K562 (cell line): ENCODE measurements around the gene GNAQ. TPM values are rescaled to one million over a fixed set of nuclear protein-coding genes. Genes with fewer than 3 reads are reported as not detected.

ENCODE experiments used
- ADNP ChIP-seq: fragments of 200-800 bp; sonication (Bioruptor generic); IDR thresholded peaks from 2 replicates; pipeline ENCODE4 v1.6.1; 2016; ENCODE audit warnings: missing genetic modification characterization, missing compliant biosample characterization
- BDP1 ChIP-seq: IDR thresholded peaks from 3 replicates; pipeline ENCODE4 v1.6.1; 2011; ENCODE audit not compliant: insufficient read length, insufficient read depth
- E2F5 ChIP-seq: sonication (generic); formaldehyde crosslinking; IDR thresholded peaks from 2 replicates; pipeline ENCODE4 v1.8.0; 2022; ENCODE audit warnings: mild to moderate bottlenecking, missing genetic modification reagents
- GATAD2B ChIP-seq: fragments of 450-650 bp; IDR thresholded peaks from 2 replicates; pipeline ENCODE4 v1.6.1; 2017; ENCODE audit warnings: mild to moderate bottlenecking, borderline replicate concordance
- KDM1A ChIP-seq, 2 experiments: fragments of 450-650 bp; IDR thresholded peaks; 2 replicates each; pipeline ENCODE4 v1.6.1; 2016; ENCODE audit warnings: mild to moderate bottlenecking in 2 of 2
- RB1 ChIP-seq: fragments of 450-650 bp; IDR thresholded peaks from 2 replicates; pipeline ENCODE4 v1.6.1; 2017; ENCODE audit warnings: low read depth, mild to moderate bottlenecking
- SMARCC2 ChIP-seq: fragments of 450-650 bp; IDR thresholded peaks from 2 replicates; pipeline ENCODE4 v1.6.1; 2017; ENCODE audit warnings: antibody characterized with exemption, moderate library complexity, mild to moderate bottlenecking, low read depth
- SOX6 ChIP-seq: fragments of 450-650 bp; IDR thresholded peaks from 2 replicates; pipeline ENCODE4 v1.6.1; 2014; ENCODE audit warnings: mild to moderate bottlenecking
- SPI1 ChIP-seq: IDR thresholded peaks from 2 replicates; pipeline ENCODE4 v1.6.1; 2011; ENCODE audit warnings: low read depth, low read length, control low read depth, borderline replicate concordance
- TEAD4 ChIP-seq, 2 experiments: sonication (generic) in 1 of 2; formaldehyde crosslinking in 1 of 2; IDR thresholded peaks; 2 replicates each; pipeline versions ENCODE4 v1.6.1 to v1.8.0; 2012 to 2022; ENCODE audit warnings: borderline replicate concordance in 1 of 2, inconsistent platforms in 1 of 2, low read length in 1 of 2, mild to moderate bottlenecking in 1 of 2, missing genetic modification reagents in 1 of 2
- TOE1 ChIP-seq, 2 experiments: fragments of 450-650 bp in 1 of 2; sonication (generic) in 1 of 2; formaldehyde crosslinking in 1 of 2; IDR thresholded peaks; 2 replicates each; pipeline versions ENCODE4 v1.7.1 to v1.8.0; 2016 to 2022; ENCODE audit warnings: borderline replicate concordance in 2 of 2, mild to moderate bottlenecking in 2 of 2, antibody characterized with exemption in 1 of 2, inconsistent platforms in 1 of 2, low read depth in 1 of 2, missing genetic modification reagents in 1 of 2, moderate library complexity in 1 of 2
- ZNF239 ChIP-seq: fragments of 250-450 bp; sonication (Bioruptor Pico); IDR thresholded peaks from 2 replicates; pipeline ENCODE4 v1.4.0; 2020; ENCODE audit warnings: mild to moderate bottlenecking
- polyA plus RNA-seq, 8 experiments: library from polyadenylated mRNA; depleted of rRNA in 4 of 8; stranded (reverse) in 5 of 8; unstranded in 3 of 8; fragments of >200 nt; fragmentation: Nextera tagmentation in 2 of 8; fragmentation: Illumina TruSeq in 1 of 8; extraction: Ambion mirVana in 2 of 8; extraction: Trizol in 1 of 8; gene quantifications; 2 replicates each; pipeline versions ENCODE4 v1.2.1 to v1.2.3, GENCODE V29; 2011 to 2014; ENCODE audit warnings: inconsistent platforms in 1 of 8, missing spikeins in 1 of 8
- total RNA-seq, 7 experiments: library from RNA; depleted of rRNA in 6 of 7; stranded (reverse); fragments of >200 nt in 6 of 7; fragmentation: Illumina TruSeq in 2 of 7; extraction: Trizol in 2 of 7; gene quantifications; 2 replicates each; pipeline versions ENCODE4 v1.2.1 to v1.2.3, GENCODE V29; 2011 to 2021; ENCODE audit warnings: low replicate concordance in 1 of 7
- TF ChIP-seq, protein P1 (sequence below): fragments of 450-650 bp; formaldehyde crosslinking; IDR thresholded peaks from 2 replicates; pipeline ENCODE4 v1.4.0; 2020; ENCODE audit warnings: mild to moderate bottlenecking, moderate library complexity
- TF ChIP-seq, protein P2 (sequence below): fragments of 450-650 bp; formaldehyde crosslinking; IDR thresholded peaks from 2 replicates; pipeline ENCODE4 v1.4.0; 2020; ENCODE audit warnings: mild to moderate bottlenecking
- TF ChIP-seq, protein P3 (sequence below): fragments of 250-450 bp; sonication (Bioruptor Pico); IDR thresholded peaks from 2 replicates; pipeline ENCODE4 v1.5.0; 2021; ENCODE audit warnings: mild to moderate bottlenecking, moderate library complexity
- TF ChIP-seq, protein P4 (sequence below): fragments of 250-450 bp; sonication (Bioruptor Pico); IDR thresholded peaks from 2 replicates; pipeline ENCODE4 v1.8.0; 2022; ENCODE audit warnings: moderate library complexity, mild to moderate bottlenecking, inconsistent platforms
- TF ChIP-seq, protein P5 (sequence below): fragments of 450-650 bp; formaldehyde crosslinking; conservative IDR thresholded peaks from 2 replicates; pipeline ENCODE4 v1.4.0; 2022; ENCODE audit warnings: mild to moderate bottlenecking, missing genetic modification characterization

GNAQ gene
- total and polyA plus RNA-seq, 9 of the 15 experiments (the other 6 are each of a cell fraction or from before 2014, with no cell fraction given): 4.8 to 27.9 (median 17.5) TPM

DNA sequence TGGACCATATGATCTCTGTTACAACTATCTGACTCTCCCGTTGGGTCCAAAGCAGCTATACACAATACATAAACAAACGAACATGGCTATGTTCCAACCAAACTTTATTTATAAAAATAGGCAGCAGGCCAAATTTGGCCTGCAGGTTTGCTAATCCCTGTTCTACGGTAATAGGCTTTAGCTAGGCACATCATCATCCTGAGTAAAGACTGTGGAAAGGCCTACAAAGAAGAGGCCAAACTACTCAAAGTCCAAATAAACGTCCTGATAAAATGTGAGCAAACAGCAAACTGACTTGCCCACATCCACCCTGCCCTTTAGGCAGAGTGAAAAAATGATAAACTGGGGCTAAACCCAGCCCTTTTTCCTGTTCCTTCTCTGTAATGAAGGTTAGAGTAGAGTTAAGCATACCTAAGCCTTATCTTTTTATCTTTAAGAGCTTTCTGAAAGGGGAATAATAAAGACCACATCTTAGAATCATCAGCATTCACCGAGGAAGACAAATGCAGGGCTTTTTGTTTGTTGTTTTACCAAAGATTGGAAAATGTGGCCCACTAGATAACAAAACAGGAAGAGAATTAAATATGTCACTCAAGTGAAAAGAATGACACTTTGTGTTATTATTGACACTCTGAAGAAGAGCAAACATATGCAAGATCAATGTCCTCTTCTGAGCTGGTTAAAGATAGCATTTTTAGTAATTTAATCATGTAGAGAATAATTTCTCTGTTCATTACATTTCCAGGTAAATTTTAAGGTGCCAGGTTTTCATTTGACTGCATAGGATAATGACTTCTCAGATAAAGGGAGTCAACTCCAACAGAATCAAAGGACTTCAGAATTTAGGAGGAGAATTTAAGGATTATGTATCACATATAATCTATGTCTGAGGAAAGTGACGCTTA, 223.5 kb downstream of the GNAQ start (continued):
- TF ChIP-seq, protein P1, sequence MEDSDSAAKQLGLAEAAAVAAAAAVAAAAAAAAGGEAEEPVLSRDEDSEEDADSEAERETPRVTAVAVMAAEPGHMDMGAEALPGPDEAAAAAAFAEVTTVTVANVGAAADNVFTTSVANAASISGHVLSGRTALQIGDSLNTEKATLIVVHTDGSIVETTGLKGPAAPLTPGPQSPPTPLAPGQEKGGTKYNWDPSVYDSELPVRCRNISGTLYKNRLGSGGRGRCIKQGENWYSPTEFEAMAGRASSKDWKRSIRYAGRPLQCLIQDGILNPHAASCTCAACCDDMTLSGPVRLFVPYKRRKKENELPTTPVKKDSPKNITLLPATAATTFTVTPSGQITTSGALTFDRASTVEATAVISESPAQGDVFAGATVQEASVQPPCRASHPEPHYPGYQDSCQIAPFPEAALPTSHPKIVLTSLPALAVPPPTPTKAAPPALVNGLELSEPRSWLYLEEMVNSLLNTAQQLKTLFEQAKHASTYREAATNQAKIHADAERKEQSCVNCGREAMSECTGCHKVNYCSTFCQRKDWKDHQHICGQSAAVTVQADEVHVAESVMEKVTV (CRISPR knock-in tag): no peak
- TF ChIP-seq, protein P2, sequence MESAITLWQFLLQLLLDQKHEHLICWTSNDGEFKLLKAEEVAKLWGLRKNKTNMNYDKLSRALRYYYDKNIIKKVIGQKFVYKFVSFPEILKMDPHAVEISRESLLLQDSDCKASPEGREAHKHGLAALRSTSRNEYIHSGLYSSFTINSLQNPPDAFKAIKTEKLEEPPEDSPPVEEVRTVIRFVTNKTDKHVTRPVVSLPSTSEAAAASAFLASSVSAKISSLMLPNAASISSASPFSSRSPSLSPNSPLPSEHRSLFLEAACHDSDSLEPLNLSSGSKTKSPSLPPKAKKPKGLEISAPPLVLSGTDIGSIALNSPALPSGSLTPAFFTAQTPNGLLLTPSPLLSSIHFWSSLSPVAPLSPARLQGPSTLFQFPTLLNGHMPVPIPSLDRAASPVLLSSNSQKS (CRISPR knock-in tag): no peak
- TF ChIP-seq SPI1 (peak; percentile 73), SOX6 (peak; percentile 93), GATAD2B (peak; percentile 40; the same call in 1 of the 2 replicates), TEAD4 (IDR thresholded peaks at IDR 0.05; ENCODE audit: low read length) (peak; percentile 47; the same call in 1 of the 2 replicates), TEAD4 (CRISPR knock-in tag; IDR thresholded peaks at IDR 0.05; ENCODE audit: borderline replicate concordance) (no peak), RB1 (no peak), ZNF239 (CRISPR knock-in tag) (peak; percentile 87), ADNP (peak; percentile 55), BDP1 (no peak), SMARCC2 (peak; percentile 59; the same call in 1 of the 2 replicates), E2F5 (CRISPR knock-in tag) (no peak), TOE1 (IDR thresholded peaks at IDR 0.05; ENCODE audit: borderline replicate concordance) (no peak), TOE1 (CRISPR knock-in tag; IDR thresholded peaks at IDR 0.05; ENCODE audit: borderline replicate concordance, low read depth) (no peak), KDM1A (IDR thresholded peaks at IDR 0.05) (0 out of 4 replicates have a peak, but pooled peaks of 1 of the 2 experiments have one; percentile 11)
- TF ChIP-seq, protein P3, sequence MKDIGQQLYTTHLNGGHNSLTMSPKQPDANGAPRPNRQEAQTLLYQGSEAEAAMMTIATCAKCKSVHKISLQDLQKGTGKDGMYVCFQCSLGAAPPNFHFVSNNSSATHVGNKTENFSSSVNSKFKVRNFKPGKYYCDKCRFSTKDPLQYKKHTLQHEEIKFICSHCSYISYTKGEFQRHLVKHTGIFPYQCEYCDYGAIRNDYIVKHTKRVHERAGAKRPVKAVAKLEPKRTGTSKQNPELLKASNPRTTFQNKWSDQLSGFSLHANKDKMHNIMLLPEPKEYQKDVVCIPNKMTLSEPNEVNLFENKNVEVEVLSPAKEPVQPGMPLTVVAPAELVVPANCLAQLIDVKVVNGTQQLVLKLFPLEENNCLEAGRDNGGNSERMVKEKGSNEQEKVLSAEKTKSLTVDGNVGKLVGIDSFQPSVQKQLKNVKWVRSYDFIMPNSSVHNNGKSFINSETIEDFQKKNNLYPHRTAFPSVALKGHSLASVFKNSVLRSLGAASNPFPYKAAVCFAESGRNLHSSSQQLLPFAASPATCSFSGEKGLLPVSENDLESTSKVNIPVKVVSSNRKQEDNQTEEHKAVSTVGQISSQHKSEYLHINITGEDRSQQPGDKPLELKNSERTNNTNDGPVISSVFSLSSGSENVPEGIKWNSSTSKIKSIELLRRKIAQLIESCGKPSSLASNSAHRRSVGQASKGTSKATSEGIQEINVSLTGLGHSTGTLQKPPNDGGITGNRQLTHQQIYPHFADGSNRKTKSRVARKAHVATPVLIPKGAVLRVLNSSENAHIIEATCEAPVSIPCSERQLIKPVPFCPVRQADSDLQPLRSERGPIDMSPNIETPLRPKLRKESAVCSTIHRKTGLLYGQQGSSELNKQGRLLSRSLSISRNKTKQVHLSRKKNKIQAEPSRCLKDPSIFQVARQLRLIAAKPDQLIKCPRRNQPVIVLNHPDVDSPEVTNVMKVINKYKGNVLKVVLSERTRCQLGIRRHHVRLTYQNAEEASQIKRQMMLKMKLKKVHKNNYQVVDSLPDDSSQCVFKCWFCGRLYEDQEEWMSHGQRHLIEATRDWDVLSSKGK (CRISPR knock-in tag): no peak
- TF ChIP-seq, protein P4, sequence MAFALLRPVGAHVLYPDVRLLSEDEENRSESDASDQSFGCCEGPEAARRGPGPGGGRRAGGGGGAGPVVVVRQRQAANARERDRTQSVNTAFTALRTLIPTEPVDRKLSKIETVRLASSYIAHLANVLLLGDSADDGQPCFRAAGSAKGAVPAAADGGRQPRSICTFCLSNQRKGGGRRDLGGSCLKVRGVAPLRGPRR (CRISPR knock-in tag): no peak
- TF ChIP-seq, protein P5, sequence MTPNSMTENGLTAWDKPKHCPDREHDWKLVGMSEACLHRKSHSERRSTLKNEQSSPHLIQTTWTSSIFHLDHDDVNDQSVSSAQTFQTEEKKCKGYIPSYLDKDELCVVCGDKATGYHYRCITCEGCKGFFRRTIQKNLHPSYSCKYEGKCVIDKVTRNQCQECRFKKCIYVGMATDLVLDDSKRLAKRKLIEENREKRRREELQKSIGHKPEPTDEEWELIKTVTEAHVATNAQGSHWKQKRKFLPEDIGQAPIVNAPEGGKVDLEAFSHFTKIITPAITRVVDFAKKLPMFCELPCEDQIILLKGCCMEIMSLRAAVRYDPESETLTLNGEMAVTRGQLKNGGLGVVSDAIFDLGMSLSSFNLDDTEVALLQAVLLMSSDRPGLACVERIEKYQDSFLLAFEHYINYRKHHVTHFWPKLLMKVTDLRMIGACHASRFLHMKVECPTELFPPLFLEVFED (CRISPR knock-in tag): no peak
